ENCODE data around the gene COL13A1. TPM values are rescaled to one million over a fixed set of nuclear protein-coding genes. Genes with fewer than 3 reads are reported as not detected.

The COL13A1 gene
- total and polyA plus RNA-seq, 2 donors from 2014 or later, result 4.0 to 5.2 TPM

- Histone ChIP-seq H3K36me3 (ENCODE audit: control insufficient read depth in 2 of 3, insufficient read depth in 3 of 3, low read length in 3 of 3) (no peaks in the 10 kb centered on the region), H3K4me1 (ENCODE audit: control insufficient read depth in 2 of 3, insufficient read depth in 2 of 3, low read depth in 1 of 3, low read length in 3 of 3) (no peaks in the 10 kb centered on the region), H3K27me3 (ENCODE audit: control insufficient read depth, insufficient read depth, low read length) (no peaks in the 10 kb centered on the region), H3K4me3 (ENCODE audit: low read length in 3 of 3) (no peak overlapping the region), H3K9me3 (ENCODE audit: control insufficient read depth in 2 of 3, insufficient read depth in 1 of 3, low read length in 3 of 3) (no peaks in the 10 kb centered on the region), H3K9ac (ENCODE audit: low read length in 3 of 3) (no peak overlapping the region), H3K27ac (ENCODE audit: low read depth in 2 of 2, low read length in 2 of 2) (no peak overlapping the region)
- FAIRE-seq (no peak), DNase-seq (peak in 4 of 5 donors; percentile 78 to 89 (median 86))
- intact Hi-C loops (cut with DNase I), result no loop called here
- TF ChIP-seq CTCF (IDR thresholded peaks at IDR 0.05; ENCODE audit: borderline replicate concordance, extremely low read depth, insufficient read depth), result no peak
These were observed 34.4 kb downstream of the COL13A1 start for GRCh38 chr10:69835875-69836730.

GRCh38 chr10:69836731-69837030 is 35.0 kb downstream of the COL13A1 start:
- H3K9me3 ChIP-seq (ENCODE audit: control insufficient read depth in 2 of 3, insufficient read depth in 1 of 3, low read length in 3 of 3), result no peaks in the 10 kb centered on the region
- no peaks in the 10 kb centered on the region for H3K36me3 ChIP-seq (ENCODE audit: control insufficient read depth in 2 of 3, insufficient read depth in 3 of 3, low read length in 3 of 3)
- intact Hi-C loops (cut with DNase I), result no loop called here
- no peak overlapping the region for H3K27ac ChIP-seq (ENCODE audit: low read depth in 2 of 2, low read length in 2 of 2)
- no peak for TF ChIP-seq CTCF (IDR thresholded peaks at IDR 0.05; ENCODE audit: borderline replicate concordance, extremely low read depth, insufficient read depth)
- H3K4me1 ChIP-seq (ENCODE audit: control insufficient read depth in 2 of 3, insufficient read depth in 2 of 3, low read depth in 1 of 3, low read length in 3 of 3), result no peaks in the 10 kb centered on the region
- FAIRE-seq (no peak), DNase-seq (no peak)
- H3K9ac ChIP-seq (ENCODE audit: low read length in 3 of 3), result no peak overlapping the region
- H3K4me3 ChIP-seq (ENCODE audit: low read length in 3 of 3), result no peak overlapping the region
- H3K27me3 ChIP-seq (ENCODE audit: control insufficient read depth, insufficient read depth, low read length), result no peaks in the 10 kb centered on the region

- DNase-seq (no peak), FAIRE-seq (no peak)
- Histone ChIP-seq H3K9ac (ENCODE audit: low read length in 3 of 3) (no peak overlapping the region), H3K4me3 (ENCODE audit: low read length in 3 of 3) (no peak overlapping the region), H3K27ac (ENCODE audit: low read depth in 2 of 2, low read length in 2 of 2) (no peak overlapping the region), H3K4me1 (ENCODE audit: control insufficient read depth in 2 of 3, insufficient read depth in 2 of 3, low read depth in 1 of 3, low read length in 3 of 3) (no peaks in the 10 kb centered on the region), H3K9me3 (ENCODE audit: control insufficient read depth in 2 of 3, insufficient read depth in 1 of 3, low read length in 3 of 3) (no peaks in the 10 kb centered on the region), H3K27me3 (ENCODE audit: control insufficient read depth, insufficient read depth, low read length) (no peaks in the 10 kb centered on the region), H3K36me3 (ENCODE audit: control insufficient read depth in 2 of 3, insufficient read depth in 3 of 3, low read length in 3 of 3) (no peaks in the 10 kb centered on the region)
- TF ChIP-seq CTCF (IDR thresholded peaks at IDR 0.05; ENCODE audit: borderline replicate concordance, extremely low read depth, insufficient read depth), result no peak
- intact Hi-C loops (cut with DNase I), result no loop called here
These were observed 35.6 kb downstream of the COL13A1 start for GRCh38 chr10:69837261-69837660.

Data from kidney (tissue), 14 donors.